ENCODE results near the gene PAXIP1. TPM values are rescaled to one million over a fixed set of nuclear protein-coding genes. Genes with fewer than 3 reads are reported as not detected.

PAXIP1 gene
- total RNA-seq, 1 experiment from 2014 or later, result 32.1 TPM

DNA sequence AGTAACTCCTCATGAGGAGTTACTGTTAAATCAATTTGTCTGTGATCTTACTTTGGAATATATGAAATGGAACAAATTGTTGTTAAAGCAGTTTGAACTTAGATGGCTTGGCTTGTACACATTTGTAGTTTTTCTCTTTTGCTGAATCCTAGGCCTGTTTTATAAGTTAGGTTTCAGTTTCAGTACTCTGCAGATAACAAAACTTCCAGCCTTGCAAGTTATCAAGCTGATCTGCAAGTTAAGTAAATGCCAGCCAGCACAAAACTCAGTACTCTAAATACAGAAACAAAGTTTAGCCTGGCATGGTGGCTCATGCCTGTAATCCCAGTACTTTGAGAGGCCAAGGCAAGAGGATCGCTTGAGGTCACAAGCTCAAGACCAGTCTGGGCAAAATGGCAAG is 25.0 kb upstream of the PAXIP1 start:
- ChIA-PET CTCF (no interaction called here), POLR2A (ENCODE audit: low non-redundant PET) (no interaction called here)
- Histone ChIP-seq H3K36me3 (ENCODE audit: insufficient read depth, low read length, poor library complexity, severe bottlenecking) (no peaks in the 10 kb centered on the region), H3K4me3 (ENCODE audit: low read depth, low read length, poor library complexity, severe bottlenecking) (no peak overlapping the region), H3K4me1 (ENCODE audit: insufficient read depth, low read length, poor library complexity, severe bottlenecking) (no peaks in the 10 kb centered on the region), H3K9me3 (ENCODE audit: low read depth, low read length, poor library complexity, severe bottlenecking) (peaks cover 4% of the 10 kb centered on the region), H3K27ac (ENCODE audit: low read depth, low read length, poor library complexity, severe bottlenecking) (no peak overlapping the region), H3K27me3 (replicated peaks; ENCODE audit: insufficient read depth, low read depth, low read length, poor library complexity) (peaks cover 3% of the 10 kb centered on the region)
- intact Hi-C loops (cut with micrococcal nuclease; ENCODE audit: unreplicated experiment), result no loop called here
- no peak for DNase-seq (ENCODE audit: low spot score)
- TF ChIP-seq CTCF (conservative IDR thresholded peaks at IDR 0.05; ENCODE audit: low read depth, low read length) (no peak), EZH2 (IDR thresholded peaks at IDR 0.05; ENCODE audit: borderline replicate concordance, low read depth, low read length, poor library complexity, severe bottlenecking) (no peak)
- no TSS peak for BruUV-seq (replicated peaks)

DNA sequence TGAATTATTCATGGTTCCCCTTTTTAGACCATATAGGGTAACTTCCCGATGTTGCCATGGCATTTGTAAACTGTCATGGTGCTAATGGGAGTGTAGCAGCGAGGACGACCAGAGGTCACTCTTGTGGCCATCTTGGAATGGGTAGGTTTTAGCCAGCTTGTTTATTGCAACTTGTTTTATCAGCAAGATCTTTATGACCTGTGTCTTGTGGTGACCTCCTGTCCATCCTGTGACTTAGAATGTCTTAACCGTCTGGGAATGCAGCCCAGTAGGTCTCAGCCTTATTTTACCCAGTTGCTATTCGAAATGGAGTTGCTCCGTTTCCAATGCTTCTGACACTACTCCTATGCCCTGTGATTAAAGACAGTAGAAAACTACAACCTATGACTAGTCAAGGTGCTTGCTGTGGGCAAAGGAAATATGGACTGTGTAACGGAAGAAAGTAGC is 18.8 kb upstream of the PAXIP1 start:
- POLR2A ChIA-PET (ENCODE audit: low non-redundant PET), result no interaction called here
- no peak for DNase-seq (ENCODE audit: low spot score)
- no peak overlapping the region for H3K27ac ChIP-seq (ENCODE audit: low read depth, low read length, poor library complexity, severe bottlenecking)
- H3K36me3 ChIP-seq (ENCODE audit: insufficient read depth, low read length, poor library complexity, severe bottlenecking), result no peaks in the 10 kb centered on the region
- intact Hi-C loops (cut with micrococcal nuclease; ENCODE audit: unreplicated experiment), result no loop called here
- no peaks in the 10 kb centered on the region for H3K9me3 ChIP-seq (ENCODE audit: low read depth, low read length, poor library complexity, severe bottlenecking)
- no TSS peak for BruUV-seq (replicated peaks)
- no peak overlapping the region for H3K4me3 ChIP-seq (ENCODE audit: low read depth, low read length, poor library complexity, severe bottlenecking)
- no peaks in the 10 kb centered on the region for H3K4me1 ChIP-seq (ENCODE audit: insufficient read depth, low read length, poor library complexity, severe bottlenecking)
- CTCF ChIA-PET, result no interaction called here
- no peaks in the 10 kb centered on the region for H3K27me3 ChIP-seq (replicated peaks; ENCODE audit: insufficient read depth, low read depth, low read length, poor library complexity)
- no peak for TF ChIP-seq CTCF (conservative IDR thresholded peaks at IDR 0.05; ENCODE audit: low read depth, low read length)
- no peak for TF ChIP-seq EZH2 (IDR thresholded peaks at IDR 0.05; ENCODE audit: borderline replicate concordance, low read depth, low read length, poor library complexity, severe bottlenecking)

DNA sequence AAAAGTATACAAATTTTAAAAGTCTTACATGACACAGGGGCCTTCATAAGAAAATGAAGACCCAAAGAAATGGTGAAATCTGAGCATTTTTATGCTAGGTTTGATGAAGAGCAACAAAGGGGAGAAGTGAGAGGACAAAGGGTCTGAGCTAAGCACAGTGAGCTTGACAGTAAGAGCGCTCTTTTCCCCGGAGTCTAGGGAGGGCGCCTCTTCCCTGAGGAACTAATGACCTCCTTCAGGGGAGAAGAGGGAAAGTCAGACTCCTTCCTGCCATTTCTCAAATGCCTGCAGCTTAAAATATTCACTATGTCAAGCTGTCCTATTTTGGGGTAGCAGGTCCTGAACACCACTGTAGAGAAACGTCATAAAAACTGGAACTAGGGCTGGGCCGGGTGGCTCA is 18.1 kb upstream of the PAXIP1 start:
- ChIA-PET POLR2A (ENCODE audit: low non-redundant PET) (no interaction called here), CTCF (no interaction called here)
- no peak for DNase-seq (ENCODE audit: low spot score)
- no peaks in the 10 kb centered on the region for H3K27me3 ChIP-seq (replicated peaks; ENCODE audit: insufficient read depth, low read depth, low read length, poor library complexity)
- H3K4me3 ChIP-seq (ENCODE audit: low read depth, low read length, poor library complexity, severe bottlenecking), result no peak overlapping the region
- no peaks in the 10 kb centered on the region for H3K36me3 ChIP-seq (ENCODE audit: insufficient read depth, low read length, poor library complexity, severe bottlenecking)
- intact Hi-C loops (cut with micrococcal nuclease; ENCODE audit: unreplicated experiment), result no loop called here
- no peaks in the 10 kb centered on the region for H3K9me3 ChIP-seq (ENCODE audit: low read depth, low read length, poor library complexity, severe bottlenecking)
- no peaks in the 10 kb centered on the region for H3K4me1 ChIP-seq (ENCODE audit: insufficient read depth, low read length, poor library complexity, severe bottlenecking)
- no TSS peak for BruUV-seq (replicated peaks)
- TF ChIP-seq CTCF (conservative IDR thresholded peaks at IDR 0.05; ENCODE audit: low read depth, low read length) (no peak), EZH2 (IDR thresholded peaks at IDR 0.05; ENCODE audit: borderline replicate concordance, low read depth, low read length, poor library complexity, severe bottlenecking) (no peak)
- no peak overlapping the region for H3K27ac ChIP-seq (ENCODE audit: low read depth, low read length, poor library complexity, severe bottlenecking)
